ENCODE results near the gene TMEM235.
A peak's percentile ranks its signal among the peaks of the same experiment; 100 is the strongest.

The TMEM235 gene

DNA sequence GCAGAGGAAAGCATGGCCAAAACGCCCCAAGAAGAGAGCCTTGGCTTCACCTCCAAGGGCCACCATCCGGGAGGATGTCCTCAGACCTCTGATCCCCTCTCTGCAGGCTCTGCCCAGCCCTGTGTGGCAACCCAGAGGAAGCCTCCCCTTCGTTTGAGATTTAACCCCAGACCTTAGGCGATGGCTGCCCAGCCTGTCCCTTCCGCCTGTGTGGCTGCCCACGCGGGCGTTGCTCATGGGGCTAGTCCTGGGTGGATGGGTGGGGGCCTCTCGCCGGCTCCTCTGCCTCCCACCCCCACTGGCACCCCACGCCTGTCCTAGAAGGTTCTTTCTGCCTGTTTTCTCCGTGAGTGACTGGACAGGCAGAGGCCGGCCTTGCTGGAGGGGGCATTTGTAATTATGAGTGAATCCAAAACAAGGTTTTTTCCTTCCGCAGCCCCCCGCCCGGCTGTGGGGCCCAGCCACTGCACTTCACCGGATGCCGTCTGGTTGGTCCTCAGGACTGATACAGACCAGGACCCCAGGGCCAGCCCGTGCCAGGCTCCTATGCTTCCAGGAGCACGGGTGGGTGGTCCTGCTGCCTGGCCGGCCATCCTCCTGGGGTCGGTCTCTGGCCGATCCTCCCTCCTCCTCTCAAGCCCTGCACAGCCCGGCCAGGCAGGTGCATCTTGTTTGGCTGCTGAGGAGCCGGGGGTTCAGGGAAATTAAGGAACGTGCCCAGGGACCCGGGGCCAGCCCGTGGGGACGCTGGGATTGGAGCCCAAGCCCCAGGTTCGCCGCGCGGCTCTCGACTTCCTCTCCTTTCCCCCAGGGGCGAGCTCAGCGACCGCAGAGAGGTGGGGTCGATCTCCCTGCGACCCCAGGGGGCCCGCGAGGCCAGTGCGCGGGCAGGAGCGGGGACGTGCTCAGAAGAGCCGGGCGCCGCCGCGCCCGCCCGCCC lies at the start of gene TMEM235:
Gene TMEM235 (plus strand): TSS at position 636 of the 940 bp plus-strand sequence. CDS start 393 bp downstream, outside the sequence.
- no peak for DNase-seq (ENCODE audit: low read depth in 2 of 2)

- DNase-seq (ENCODE audit: low read depth in 2 of 2): no peak
Observed at GRCh38 chr17:78182504-78182903, 48.9 kb upstream of the TMEM235 start.

DNA sequence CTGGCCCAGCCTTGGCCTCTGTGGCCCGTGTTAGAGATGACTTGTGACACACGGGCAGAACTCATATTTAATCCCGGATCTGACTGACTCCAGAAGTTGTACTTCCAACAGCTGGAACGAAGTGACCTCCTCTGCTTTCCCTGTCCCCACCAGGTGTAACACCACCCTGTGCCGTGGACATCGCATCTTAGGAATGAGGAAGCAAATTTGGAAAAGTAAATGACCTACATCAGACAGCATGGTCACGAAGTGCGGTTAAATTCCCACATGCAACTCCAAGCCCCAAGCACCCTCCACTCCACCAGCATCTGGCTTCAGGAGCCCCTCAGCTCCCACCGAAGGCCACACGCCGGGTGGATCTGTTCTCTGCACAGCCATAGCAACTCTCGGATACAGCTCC lies 47.5 kb upstream of the TMEM235 start:
- no peak for DNase-seq (ENCODE audit: low read depth in 2 of 2)

DNA sequence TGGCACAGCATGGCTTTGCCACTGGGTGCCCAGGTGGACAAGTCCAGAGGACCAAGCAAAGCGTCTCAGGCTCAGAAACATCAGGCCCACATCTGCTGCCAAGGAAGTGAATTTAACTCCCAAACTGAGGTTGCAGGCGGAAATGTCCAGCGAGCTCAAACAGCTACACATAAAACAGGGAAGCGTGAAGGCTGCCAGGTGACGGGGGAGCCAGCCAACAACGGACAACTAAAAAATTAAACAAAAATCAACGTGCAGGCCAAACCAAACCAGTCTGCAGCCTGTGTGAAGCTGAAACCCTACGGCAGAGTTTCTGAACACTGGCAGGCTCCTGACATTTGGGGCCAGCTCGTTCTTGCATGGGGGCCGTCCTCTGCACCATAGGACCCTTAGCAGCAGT lies 47.1 kb upstream of the TMEM235 start:
- no peak for DNase-seq (ENCODE audit: low read depth in 2 of 2)

GRCh38 chr17:78184868-78185267 lies 46.6 kb upstream of the TMEM235 start:
- no peak for DNase-seq (ENCODE audit: low read depth in 2 of 2)

DNA sequence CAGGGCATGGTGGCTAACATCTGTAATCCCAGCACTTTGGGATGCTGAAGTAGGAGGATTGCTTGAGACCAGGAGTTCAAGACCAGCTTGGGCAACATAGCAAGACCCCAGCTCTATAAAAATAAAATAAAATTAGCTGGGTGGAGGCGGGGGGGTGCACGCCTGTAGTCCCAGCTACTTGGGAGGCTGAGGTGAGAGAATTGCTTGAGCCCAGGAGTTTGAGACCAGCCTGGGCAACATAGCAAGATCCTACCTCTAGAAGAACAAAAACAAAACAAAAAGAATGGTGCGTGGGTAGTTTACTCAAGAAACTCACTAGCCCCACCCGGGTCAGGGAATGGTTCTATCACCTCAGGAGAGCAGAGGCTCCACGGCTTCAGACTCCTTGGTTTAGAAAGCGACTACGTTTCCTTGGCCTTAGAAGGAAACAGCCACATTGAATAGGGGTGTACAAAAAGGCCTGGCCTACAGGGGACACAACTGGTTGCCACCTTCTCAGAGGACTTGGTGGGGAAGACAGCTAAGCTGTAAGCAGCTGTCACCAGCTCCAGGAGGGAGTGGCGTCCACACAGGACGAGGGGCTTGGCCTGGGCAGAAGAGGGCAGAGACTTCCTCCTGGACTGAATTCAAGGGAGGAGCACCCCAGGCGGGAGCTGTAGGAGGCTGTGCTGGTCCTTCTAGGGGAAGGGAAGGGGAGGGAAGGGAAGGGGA lies 45.3 kb upstream of the TMEM235 start:
- no peak for DNase-seq (ENCODE audit: low read depth in 2 of 2)

- DNase-seq (ENCODE audit: low read depth in 2 of 2): peak; percentile 38 to 66
Observed at GRCh38 chr17:78186692-78187595, 44.5 kb upstream of the TMEM235 start, which contains the start of the genes AFMID and TK1. AFMID (plus strand) TSS chr17:78187362; CDS start chr17:78187371, 9 bp downstream. TK1 (minus strand) TSS chr17:78187052; CDS start chr17:78186994, 58 bp downstream.

DNA sequence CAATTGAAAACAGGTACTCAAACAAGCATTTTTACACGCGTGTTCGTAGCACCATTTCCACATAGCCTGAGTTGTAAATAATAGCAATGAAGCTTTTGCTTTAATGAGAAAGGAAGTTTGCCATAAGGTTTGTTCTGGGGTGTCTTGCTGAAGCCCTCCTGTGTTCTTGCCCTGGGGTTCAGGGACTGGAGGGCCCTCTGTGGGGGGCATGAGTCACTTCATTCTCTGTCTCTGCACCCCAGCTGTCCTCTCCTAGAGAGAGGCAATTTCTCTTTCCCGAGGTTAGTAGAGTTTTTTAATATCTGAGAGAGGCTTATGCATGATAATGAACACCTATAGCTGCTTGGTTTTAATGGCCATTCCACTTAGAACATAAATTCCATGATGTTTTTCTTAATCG lies 34.7 kb upstream of the TMEM235 start:
- DNase-seq (ENCODE audit: low read depth in 2 of 2): no peak

GRCh38 chr17:78197147-78197832 lies 34.1 kb upstream of the TMEM235 start:
- DNase-seq (ENCODE audit: low read depth in 2 of 2): no peak

DNA sequence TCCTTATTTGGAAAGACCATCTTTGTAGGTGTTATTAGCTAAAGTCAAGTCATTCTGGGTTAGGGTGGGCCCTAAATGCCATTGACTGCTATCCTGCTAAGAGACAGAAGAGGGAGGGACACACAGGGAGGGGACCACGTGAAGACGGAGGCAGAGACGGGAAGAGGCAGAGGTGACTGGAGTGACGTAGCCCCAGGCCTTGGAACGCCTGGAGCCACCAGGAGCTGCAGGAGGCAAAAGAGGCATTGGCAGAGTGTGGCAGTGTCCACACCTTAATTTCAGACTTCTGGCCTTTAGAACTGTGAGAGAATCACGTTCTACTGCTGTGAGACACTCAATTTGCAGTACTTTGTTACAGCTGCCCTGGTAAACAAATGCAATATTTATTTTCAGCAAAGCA lies 31.0 kb upstream of the TMEM235 start:
- DNase-seq (ENCODE audit: low read depth in 2 of 2): no peak

DNA sequence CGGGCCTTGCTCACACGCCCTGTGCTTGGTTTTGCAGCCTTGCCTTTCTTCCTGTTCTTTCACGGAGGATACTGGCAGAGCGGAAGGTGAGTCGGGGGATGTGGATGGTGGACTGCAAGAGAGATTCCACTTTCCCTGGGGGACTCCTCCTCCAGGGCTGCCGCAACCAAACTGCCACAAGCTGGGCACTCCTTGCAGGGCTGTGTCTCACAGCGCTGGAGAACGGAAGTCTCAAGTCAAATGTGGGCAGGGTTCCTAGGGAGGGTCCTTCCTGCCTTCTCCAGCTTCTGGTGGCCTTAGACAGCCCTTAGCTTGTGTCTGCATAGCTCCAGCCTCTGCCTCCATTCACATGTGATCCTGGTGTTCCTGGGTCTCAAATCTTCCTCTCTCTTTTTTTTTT lies 28.8 kb upstream of the TMEM235 start:
- no peak for DNase-seq (ENCODE audit: low read depth in 2 of 2)

- no peak for DNase-seq (ENCODE audit: low read depth in 2 of 2)
Observed at GRCh38 chr17:78204387-78205123, 26.9 kb upstream of the TMEM235 start.

DNA sequence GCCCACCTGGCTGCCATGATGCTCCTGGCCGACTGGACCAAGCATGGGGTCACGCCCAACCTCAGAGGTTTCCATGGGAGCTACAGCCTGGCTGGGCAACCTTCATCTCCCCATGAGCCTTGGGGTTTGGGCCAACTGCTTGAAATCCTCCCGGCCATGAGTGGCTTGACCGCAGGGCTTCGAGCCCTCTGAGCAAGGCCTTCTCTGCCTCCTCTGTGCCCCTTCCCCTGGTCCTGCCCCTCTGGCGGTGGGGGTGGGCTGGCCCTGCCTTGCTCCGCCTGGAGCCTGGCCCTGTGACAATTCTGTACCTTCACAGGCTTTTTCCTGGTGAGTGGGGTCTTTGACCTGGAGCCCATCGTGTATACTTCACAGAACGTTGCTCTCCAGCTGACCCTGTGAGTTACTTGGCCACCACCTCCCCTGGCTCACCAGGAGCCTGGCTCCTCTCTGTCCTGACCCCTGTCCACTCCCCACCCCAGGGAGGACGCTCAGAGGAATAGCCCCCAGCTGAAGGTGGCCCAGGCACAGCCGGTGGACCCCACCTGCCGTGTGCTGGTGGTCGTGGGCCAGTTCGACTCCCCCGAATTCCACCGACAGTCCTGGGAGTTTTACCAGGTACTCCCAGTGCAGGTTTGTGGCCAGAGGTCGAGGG lies 26.2 kb upstream of the TMEM235 start:
- no peak for DNase-seq (ENCODE audit: low read depth in 2 of 2)

DNA sequence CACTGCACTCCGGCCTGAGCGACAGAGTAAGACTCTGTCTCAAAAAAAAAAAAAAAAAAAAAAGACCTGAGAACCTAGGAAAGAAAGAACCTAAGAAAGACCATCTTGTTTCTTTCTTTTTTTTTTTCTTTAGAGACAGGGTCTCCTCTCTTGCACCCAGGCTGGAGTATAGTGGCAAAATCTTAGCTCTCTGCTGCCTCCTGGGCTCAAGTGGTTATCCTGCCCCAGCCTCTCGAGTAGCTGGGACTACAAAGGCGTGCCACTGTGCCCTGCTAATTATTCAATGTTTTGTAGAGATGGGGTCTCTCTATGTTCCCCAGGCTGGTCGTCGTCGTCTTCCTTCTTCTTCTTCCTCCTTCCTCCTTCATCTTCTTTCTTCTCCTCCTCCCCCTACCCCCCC lies 25.1 kb upstream of the TMEM235 start:
- no peak for DNase-seq (ENCODE audit: low read depth in 2 of 2)

GRCh38 chr17:78208486-78208885 lies 22.9 kb upstream of the TMEM235 start:
- DNase-seq (ENCODE audit: low read depth in 2 of 2): no peak

GRCh38 chr17:78210111-78210510 lies 21.3 kb upstream of the TMEM235 start:
- DNase-seq (ENCODE audit: low read depth in 2 of 2): no peak

- no peak for DNase-seq (ENCODE audit: low read depth in 2 of 2)
Observed at GRCh38 chr17:78211032-78211431, 20.4 kb upstream of the TMEM235 start.

- DNase-seq (ENCODE audit: low read depth in 2 of 2): peak; percentile 78 to 85
Observed at GRCh38 chr17:78214016-78214705, 17.3 kb upstream of the TMEM235 start, which contains the start of gene BIRC5. BIRC5 (plus strand) TSS chr17:78214253; CDS start chr17:78214317, 64 bp downstream.

DNA sequence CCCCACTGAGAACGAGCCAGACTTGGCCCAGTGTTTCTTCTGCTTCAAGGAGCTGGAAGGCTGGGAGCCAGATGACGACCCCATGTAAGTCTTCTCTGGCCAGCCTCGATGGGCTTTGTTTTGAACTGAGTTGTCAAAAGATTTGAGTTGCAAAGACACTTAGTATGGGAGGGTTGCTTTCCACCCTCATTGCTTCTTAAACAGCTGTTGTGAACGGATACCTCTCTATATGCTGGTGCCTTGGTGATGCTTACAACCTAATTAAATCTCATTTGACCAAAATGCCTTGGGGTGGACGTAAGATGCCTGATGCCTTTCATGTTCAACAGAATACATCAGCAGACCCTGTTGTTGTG lies 16.7 kb upstream of the TMEM235 start:
- DNase-seq (ENCODE audit: low read depth in 2 of 2): no peak
